KMS-11 (cell line): Measurements from ENCODE around the gene SNCAIP.

ENCODE experiments used
- H2AFZ ChIP-seq: fragments of 200-600 bp; sonication (generic); 2 replicates; pipeline ENCODE4 v1.6.1; 2016; ENCODE audit warnings: antibody characterized with exemption, mixed run types, low read depth
- H3K27ac ChIP-seq: fragments of 200-600 bp; sonication (generic); 2 replicates; pipeline ENCODE4 v1.6.1; 2016; ENCODE audit warnings: mild to moderate bottlenecking, mixed run types
- H3K27me3 ChIP-seq: fragments of 200-600 bp; sonication (generic); 2 replicates; pipeline ENCODE4 v1.6.1; 2017; ENCODE audit warnings: mild to moderate bottlenecking, low read depth, mixed run types, moderate library complexity; ENCODE audit not compliant: insufficient read depth
- H3K36me3 ChIP-seq: fragments of 200-600 bp; sonication (generic); 2 replicates; pipeline ENCODE4 v1.6.1; 2017; ENCODE audit warnings: mild to moderate bottlenecking, mixed run types; ENCODE audit not compliant: insufficient read depth
- H3K4me1 ChIP-seq: fragments of 200-600 bp; sonication (generic); 2 replicates; pipeline ENCODE4 v1.6.1; 2016; ENCODE audit warnings: mild to moderate bottlenecking, low read depth, mixed run types; ENCODE audit not compliant: poor library complexity, severe bottlenecking
- H3K4me2 ChIP-seq: fragments of 200-600 bp; sonication (generic); 2 replicates; pipeline ENCODE4 v1.7.0; 2016; ENCODE audit warnings: mild to moderate bottlenecking, mixed run types
- H3K4me3 ChIP-seq: fragments of 200-600 bp; sonication (generic); IDR thresholded peaks from 2 replicates; pipeline ENCODE4 v1.6.1; 2017; ENCODE audit warnings: low read depth, low read length, mixed read lengths; ENCODE audit not compliant: insufficient read depth
- H3K79me2 ChIP-seq: fragments of 200-600 bp; sonication (generic); 2 replicates; pipeline ENCODE4 v1.6.1; 2016; ENCODE audit warnings: low read depth, mixed run types; ENCODE audit not compliant: insufficient read depth
- H3K9ac ChIP-seq: fragments of 200-600 bp; sonication (generic); 2 replicates; pipeline ENCODE4 v1.6.1; 2016; ENCODE audit warnings: mild to moderate bottlenecking, mixed run types
- H4K20me1 ChIP-seq: fragments of 200-600 bp; sonication (generic); 2 replicates; pipeline ENCODE4 v1.6.1; 2016; ENCODE audit warnings: mild to moderate bottlenecking, mixed run types; ENCODE audit not compliant: insufficient read depth
- TF ChIP-seq, protein P1 (sequence below): fragments of 200-600 bp; sonication (generic); conservative IDR thresholded peaks from 2 replicates; pipeline ENCODE4 v1.6.1; 2017; ENCODE audit warnings: low read depth, mild to moderate bottlenecking, antibody characterized with exemption, low read length, moderate library complexity, mixed read lengths

The SNCAIP gene

DNA sequence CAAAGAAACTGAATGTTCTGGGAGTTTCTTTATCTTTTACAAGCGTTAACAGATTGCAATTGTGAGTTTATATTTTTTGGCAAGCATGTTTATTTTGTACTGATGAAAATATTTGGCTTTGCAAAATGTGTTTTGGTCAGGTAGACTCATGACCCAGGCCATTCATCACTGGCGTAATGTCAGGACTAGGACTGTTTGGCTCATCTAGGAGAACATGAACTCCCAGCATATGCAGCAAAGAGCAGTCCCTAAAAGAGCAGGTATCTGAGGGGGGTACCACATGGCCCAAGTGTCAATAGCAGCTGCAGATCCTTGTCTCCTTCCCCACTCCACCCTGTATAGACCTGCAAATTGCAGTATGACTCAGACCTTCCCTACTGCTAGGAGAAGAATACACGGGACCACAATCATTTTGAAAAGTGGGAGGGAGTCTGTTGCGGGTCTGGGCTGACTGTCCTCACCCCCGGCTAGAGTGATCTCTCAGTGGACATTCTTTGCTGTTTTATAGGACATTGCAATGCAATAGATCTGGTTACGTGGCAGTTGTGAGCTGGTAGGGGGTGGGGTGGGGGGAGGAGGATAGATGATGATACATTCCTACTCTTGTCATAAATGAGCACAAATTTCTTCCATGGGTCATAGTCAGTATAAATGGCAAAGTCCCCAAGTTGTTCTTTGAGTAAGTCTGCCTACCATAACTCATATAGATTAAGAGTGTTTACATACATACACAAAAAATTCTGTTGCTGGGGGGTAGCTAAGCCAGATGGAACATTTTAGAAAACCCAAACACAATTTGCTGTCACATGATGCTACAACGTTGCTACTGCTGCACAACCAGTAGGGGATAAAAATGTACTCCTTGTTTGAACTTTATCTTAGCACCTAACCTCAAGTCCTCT is 20.8 kb upstream of the SNCAIP start:
- Histone ChIP-seq H3K4me2 (no peak overlapping the region), H3K79me2 (no peaks in the 10 kb centered on the region), H3K4me3 (no peak overlapping the region), H3K9ac (no peak overlapping the region), H3K27me3 (no peaks in the 10 kb centered on the region), H3K4me1 (no peaks in the 10 kb centered on the region), H4K20me1 (no peaks in the 10 kb centered on the region), H3K36me3 (no peaks in the 10 kb centered on the region), H3K27ac (no peak overlapping the region), H2AFZ (no peak overlapping the region)
- TF ChIP-seq, protein P1, sequence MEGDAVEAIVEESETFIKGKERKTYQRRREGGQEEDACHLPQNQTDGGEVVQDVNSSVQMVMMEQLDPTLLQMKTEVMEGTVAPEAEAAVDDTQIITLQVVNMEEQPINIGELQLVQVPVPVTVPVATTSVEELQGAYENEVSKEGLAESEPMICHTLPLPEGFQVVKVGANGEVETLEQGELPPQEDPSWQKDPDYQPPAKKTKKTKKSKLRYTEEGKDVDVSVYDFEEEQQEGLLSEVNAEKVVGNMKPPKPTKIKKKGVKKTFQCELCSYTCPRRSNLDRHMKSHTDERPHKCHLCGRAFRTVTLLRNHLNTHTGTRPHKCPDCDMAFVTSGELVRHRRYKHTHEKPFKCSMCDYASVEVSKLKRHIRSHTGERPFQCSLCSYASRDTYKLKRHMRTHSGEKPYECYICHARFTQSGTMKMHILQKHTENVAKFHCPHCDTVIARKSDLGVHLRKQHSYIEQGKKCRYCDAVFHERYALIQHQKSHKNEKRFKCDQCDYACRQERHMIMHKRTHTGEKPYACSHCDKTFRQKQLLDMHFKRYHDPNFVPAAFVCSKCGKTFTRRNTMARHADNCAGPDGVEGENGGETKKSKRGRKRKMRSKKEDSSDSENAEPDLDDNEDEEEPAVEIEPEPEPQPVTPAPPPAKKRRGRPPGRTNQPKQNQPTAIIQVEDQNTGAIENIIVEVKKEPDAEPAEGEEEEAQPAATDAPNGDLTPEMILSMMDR: no peak

DNA sequence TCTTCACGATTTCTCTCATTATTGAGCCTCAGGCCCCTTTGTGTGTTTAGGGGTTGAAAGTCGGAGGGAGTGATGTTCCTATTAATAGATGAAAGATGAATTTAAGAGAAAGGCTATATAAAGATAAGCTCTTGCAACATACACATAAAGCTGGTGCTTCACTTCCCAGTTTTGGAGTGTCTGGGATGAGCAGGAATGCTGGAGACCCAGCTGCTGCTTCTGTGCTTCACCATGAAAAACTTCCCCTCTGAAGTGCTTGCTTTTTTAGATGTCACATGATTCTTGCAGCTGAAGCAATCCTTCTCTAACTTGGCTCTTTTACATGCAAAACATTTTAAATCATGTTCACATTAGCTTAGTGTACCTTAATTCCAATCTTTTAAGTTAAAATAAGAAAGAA is 19.7 kb upstream of the SNCAIP start:
- H3K36me3 ChIP-seq: no peaks in the 10 kb centered on the region
- H3K4me1 ChIP-seq: peaks cover 8% of the 10 kb centered on the region
- H3K4me3 ChIP-seq: no peak overlapping the region
- no peak overlapping the region for H3K9ac ChIP-seq
- H3K4me2 ChIP-seq: no peak overlapping the region
- no peaks in the 10 kb centered on the region for H4K20me1 ChIP-seq
- no peak overlapping the region for H3K27ac ChIP-seq
- no peaks in the 10 kb centered on the region for H3K27me3 ChIP-seq
- H3K79me2 ChIP-seq: no peaks in the 10 kb centered on the region
- TF ChIP-seq, protein P1: no peak
- H2AFZ ChIP-seq: no peak overlapping the region

DNA sequence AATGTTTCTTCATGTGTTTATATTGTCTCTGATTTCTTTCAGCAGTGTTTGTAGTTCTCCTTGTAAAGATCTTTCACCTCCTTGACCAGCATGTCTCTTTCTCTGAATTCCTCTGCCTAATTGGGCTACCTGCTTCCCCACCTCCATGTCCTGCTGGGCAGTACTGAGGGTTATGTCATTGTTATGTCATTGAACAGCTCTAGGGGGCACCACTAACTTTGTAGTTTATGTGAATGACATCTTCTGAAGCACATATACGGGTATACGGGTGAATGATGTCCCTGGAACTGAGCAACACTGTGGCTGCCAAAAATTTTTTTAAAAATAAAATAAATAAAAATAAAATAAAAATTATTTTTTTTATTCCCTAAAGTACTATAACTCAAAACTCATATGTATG is 16.9 kb upstream of the SNCAIP start:
- no peak overlapping the region for H3K9ac ChIP-seq
- no peak overlapping the region for H3K4me3 ChIP-seq
- H3K27ac ChIP-seq: no peak overlapping the region
- H3K27me3 ChIP-seq: no peaks in the 10 kb centered on the region
- peaks cover 22% of the 10 kb centered on the region for H3K4me1 ChIP-seq
- TF ChIP-seq, protein P1: peak; percentile 29; the same call in 1 of the 2 replicates
- no peaks in the 10 kb centered on the region for H3K79me2 ChIP-seq
- no peaks in the 10 kb centered on the region for H4K20me1 ChIP-seq
- H3K4me2 ChIP-seq: no peak overlapping the region
- H3K36me3 ChIP-seq: no peaks in the 10 kb centered on the region
- no peak overlapping the region for H2AFZ ChIP-seq

DNA sequence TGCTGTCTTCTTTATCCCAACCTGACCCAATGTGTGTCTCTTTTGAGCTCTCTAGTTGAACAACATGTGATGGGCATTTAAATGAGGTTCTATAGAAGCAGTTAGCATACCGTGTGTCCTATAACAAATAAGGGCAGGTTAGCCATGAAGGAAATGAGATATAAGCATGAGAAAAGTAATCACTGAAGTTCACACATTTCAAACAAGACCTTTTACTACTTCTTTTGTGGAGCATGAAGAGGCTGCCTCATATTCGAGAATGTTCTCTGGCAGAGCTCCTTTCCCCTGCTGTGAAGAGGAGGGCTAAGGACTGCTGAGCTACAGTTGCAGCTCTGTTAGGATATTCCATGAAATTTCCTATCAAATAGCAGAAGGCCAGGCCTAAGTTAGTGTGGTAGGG is 15.2 kb upstream of the SNCAIP start:
- Histone ChIP-seq H3K4me3 (no peak overlapping the region), H3K9ac (no peak overlapping the region), H4K20me1 (no peaks in the 10 kb centered on the region), H3K4me2 (no peak overlapping the region; the same call in 1 of the 2 replicates), H3K36me3 (no peaks in the 10 kb centered on the region), H3K27ac (no peak overlapping the region), H3K27me3 (no peaks in the 10 kb centered on the region), H3K79me2 (no peaks in the 10 kb centered on the region), H2AFZ (no peak overlapping the region), H3K4me1 (peaks cover 22% of the 10 kb centered on the region)
- TF ChIP-seq, protein P1: no peak
